Left cardiac atrium (tissue), 4 donors: ENCODE measurements around the gene CRHBP. TPM values are rescaled to one million over a fixed set of nuclear protein-coding genes. Genes with fewer than 3 reads are reported as not detected.
A peak's percentile ranks its signal among the peaks of the same experiment; 100 is the strongest.
"Not testable (repeated sequence)": the region's sequence is repeated elsewhere in the genome, so short reads cannot be mapped to it uniquely, and the experiment has no call there.

ENCODE experiments used
- ATAC-seq, 2 donors: fragments of 200-7000 bp; cut with Tn5 transposase; one replicate each; pipeline ENCODE4 v1.9.1; 2020; ENCODE audit warnings: mild to moderate bottlenecking in 2 of 2, moderate library complexity in 2 of 2
- DNase-seq: peaks from one replicate; pipeline ENCODE4 v3.0.0-alpha.2; 2020
- intact Hi-C, 2 donors: fragments of 100-400 bp; cut with DNase I; formaldehyde crosslinking; loops; one replicate each; pipeline versions ENCODE4 v1.14.1 to v1.15.1; 2022 to 2023
- total RNA-seq, 2 donors: library from RNA; stranded (reverse); fragmentation: NEBNext Ultra II Directional; extraction: Animal tissue kit (Norgen Biotek cat#: 25700); gene quantifications; one replicate each; pipeline ENCODE4 v1.2.1, GENCODE V29; 2021
- donor health status: DM: no; HTN: yes; CAD: no.
- donor health status: DM: no; HTN: yes; CAD: no; lungs with severe emphysema.
- donor health status: DM: yes; HTN: yes; CAD: no.
- donor health status: Dilated cardiomyopathy.

Gene CRHBP
- total RNA-seq, 2 donors from 2014 or later: 0.32 to 1.8 TPM

GRCh38 chr5:76954383-76954763 lies 1.5 kb downstream of the CRHBP start:
- intact Hi-C loops: no loop called here

GRCh38 chr5:76956033-76956432 lies 3.2 kb downstream of the CRHBP start:
- DNase-seq (no peak), ATAC-seq (no peak)
- intact Hi-C loops: no loop called here

More at GRCh38 chr5:76954383-76954763, 1.5 kb downstream of the CRHBP start:
- DNase-seq (no peak), ATAC-seq (no peak)

GRCh38 chr5:76958991-76959767 lies 6.3 kb downstream of the CRHBP start:
- ATAC-seq (peak in 1 of 2 donors; percentile 65), DNase-seq (no peak)
- intact Hi-C loops: no loop called here

- no peak for ATAC-seq
- no peak for DNase-seq
- intact Hi-C loops: no loop called here
Observed at GRCh38 chr5:76960004-76960625, 7.3 kb downstream of the CRHBP start.

GRCh38 chr5:76964060-76964459 lies 11.2 kb downstream of the CRHBP start:
- no peak for ATAC-seq
- intact Hi-C loops: no loop called here
- DNase-seq: no peak

- intact Hi-C loops: no loop called here
- ATAC-seq (no peak), DNase-seq (no peak)
Observed at GRCh38 chr5:76971511-76971910, 18.7 kb downstream of the CRHBP start.

GRCh38 chr5:76972689-76973088 lies 19.8 kb downstream of the CRHBP start:
- no peak for ATAC-seq
- intact Hi-C loops: no loop called here
- DNase-seq: no peak

GRCh38 chr5:76974785-76975184 lies 21.9 kb downstream of the CRHBP start:
- no peak for DNase-seq
- ATAC-seq: no peak
- intact Hi-C loops: no loop called here

- ATAC-seq (no peak), DNase-seq (no peak)
- intact Hi-C loops: no loop called here
Observed at GRCh38 chr5:76978869-76979268, 26.0 kb downstream of the CRHBP start.

GRCh38 chr5:76980518-76981144 lies 27.8 kb downstream of the CRHBP start:
- intact Hi-C loops: no loop called here
- ATAC-seq: no peak
- no peak for DNase-seq

GRCh38 chr5:76982450-76982849 lies 29.6 kb downstream of the CRHBP start:
- no peak for ATAC-seq
- intact Hi-C loops: no loop called here
- DNase-seq: no peak

- ATAC-seq: no peak
- no peak for DNase-seq
- intact Hi-C loops: no loop called here
Observed at GRCh38 chr5:76983468-76983867, 30.6 kb downstream of the CRHBP start.

GRCh38 chr5:76986825-76987526 lies 34.1 kb downstream of the CRHBP start:
- no peak for DNase-seq
- intact Hi-C loops: no loop called here
- ATAC-seq: no peak

GRCh38 chr5:76990899-76991459 lies 38.1 kb downstream of the CRHBP start:
- DNase-seq: no peak
- ATAC-seq: no peak
- intact Hi-C loops: no loop called here

GRCh38 chr5:76993436-76993835 lies 40.6 kb downstream of the CRHBP start:
- ATAC-seq: not testable (repeated sequence)

GRCh38 chr5:76994337-76994736 lies 41.5 kb downstream of the CRHBP start:
- intact Hi-C loops: no loop called here
- ATAC-seq (no peak), DNase-seq (no peak)

More at GRCh38 chr5:76993436-76993835, 40.6 kb downstream of the CRHBP start:
- DNase-seq, intact Hi-C loops: not testable (repeated sequence)

GRCh38 chr5:76998251-76998650 lies 45.4 kb downstream of the CRHBP start:
- DNase-seq, intact Hi-C loops, ATAC-seq: not testable (repeated sequence)

GRCh38 chr5:76999451-76999850 lies 46.6 kb downstream of the CRHBP start:
- ATAC-seq: peak in 1 of 2 donors; percentile 56

GRCh38 chr5:77003246-77003645 lies 50.4 kb downstream of the CRHBP start:
- ATAC-seq (no peak), DNase-seq (no peak)
- intact Hi-C loops: no loop called here

More at GRCh38 chr5:76999451-76999850, 46.6 kb downstream of the CRHBP start:
- no peak for DNase-seq
- intact Hi-C loops: no loop called here
